ENCODE data around the gene CYP2C18.
"Not testable (repeated sequence)": the region's sequence is repeated elsewhere in the genome, so short reads cannot be mapped to it uniquely, and the experiment has no call there.

The CYP2C18 gene

DNA sequence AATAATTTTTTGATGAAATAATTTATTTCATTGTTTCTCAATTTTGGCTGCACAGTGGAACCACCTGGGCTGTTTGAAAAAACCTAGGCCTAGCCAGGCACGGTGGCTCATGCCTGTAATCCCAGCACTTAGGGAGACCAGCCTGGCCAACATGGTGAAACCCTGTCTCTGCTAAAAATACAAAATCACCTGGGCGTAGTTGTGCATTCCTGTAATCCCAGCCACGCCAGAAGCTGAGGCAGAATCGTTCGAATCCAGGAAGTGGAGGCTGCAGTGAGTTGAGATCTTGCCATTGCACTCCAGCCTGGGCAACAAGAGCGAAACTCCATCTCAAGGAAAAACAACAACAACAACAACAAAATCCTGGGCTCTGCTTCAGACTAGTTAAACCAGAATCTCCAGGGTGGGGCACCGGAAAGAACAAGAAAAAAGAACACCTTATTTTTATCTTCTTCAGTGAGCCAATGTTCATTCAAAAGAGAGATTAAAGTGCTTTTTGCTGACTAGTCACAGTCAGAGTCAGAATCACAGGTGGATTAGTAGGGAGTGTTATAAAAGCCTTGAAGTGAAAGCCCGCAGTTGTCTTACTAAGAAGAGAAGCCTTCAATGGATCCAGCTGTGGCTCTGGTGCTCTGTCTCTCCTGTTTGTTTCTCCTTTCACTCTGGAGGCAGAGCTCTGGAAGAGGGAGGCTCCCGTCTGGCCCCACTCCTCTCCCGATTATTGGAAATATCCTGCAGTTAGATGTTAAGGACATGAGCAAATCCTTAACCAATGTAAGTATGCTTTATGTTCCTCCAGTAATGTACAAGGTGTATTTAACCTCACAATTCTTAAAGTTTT lies at the start of gene CYP2C18:
Gene CYP2C18 (plus strand): TSS at position 516 of the 841 bp plus-strand sequence. CDS start 91 bp downstream, at position 607.
- no peak for DNase-seq

DNA sequence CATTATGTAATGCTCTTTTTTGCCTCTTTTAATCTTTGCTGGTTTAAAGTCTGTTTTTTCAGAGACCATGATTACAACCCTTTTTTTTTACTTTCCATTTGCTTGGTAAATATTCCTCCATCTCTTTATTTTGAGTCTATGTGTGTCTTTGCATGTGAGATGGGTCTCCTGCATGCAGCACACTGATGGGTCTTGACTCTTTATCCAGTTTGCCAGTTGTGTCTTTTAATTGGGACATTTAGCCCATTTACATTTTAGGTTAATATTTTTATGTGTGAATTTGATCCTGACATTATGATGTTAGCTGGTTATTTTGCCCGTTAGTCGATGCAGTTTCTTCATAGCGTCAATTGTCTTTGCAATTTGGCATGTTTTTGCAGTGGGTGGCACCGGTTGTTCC lies 45.4 kb upstream of the CYP2C18 start:
- not testable (repeated sequence) for DNase-seq

- DNase-seq, result no peak
These were observed 43.6 kb upstream of the CYP2C18 start for GRCh38 chr10:94639902-94640301.

DNA sequence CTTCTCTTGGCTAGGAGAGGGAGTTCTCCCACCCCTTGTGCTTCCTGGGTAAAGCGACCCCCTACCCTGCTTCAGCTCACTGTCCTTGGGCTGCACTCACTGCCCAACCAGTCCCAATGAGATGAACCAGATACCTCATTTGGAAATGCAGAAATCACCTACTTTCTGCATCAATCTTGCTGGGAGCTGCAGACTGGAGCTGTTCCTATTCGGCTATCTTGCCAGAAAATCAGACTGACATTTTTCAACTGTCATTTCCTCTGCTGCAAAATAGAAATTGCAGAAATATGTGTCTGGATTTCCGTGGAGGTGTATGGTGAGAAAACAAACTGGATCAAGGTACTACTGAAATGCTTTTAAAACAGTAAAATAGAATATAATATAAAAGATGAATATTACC lies 43.0 kb upstream of the CYP2C18 start:
- DNase-seq, result no peak

GRCh38 chr10:94641480-94641879 lies 42.0 kb upstream of the CYP2C18 start:
- no peak for DNase-seq

DNA sequence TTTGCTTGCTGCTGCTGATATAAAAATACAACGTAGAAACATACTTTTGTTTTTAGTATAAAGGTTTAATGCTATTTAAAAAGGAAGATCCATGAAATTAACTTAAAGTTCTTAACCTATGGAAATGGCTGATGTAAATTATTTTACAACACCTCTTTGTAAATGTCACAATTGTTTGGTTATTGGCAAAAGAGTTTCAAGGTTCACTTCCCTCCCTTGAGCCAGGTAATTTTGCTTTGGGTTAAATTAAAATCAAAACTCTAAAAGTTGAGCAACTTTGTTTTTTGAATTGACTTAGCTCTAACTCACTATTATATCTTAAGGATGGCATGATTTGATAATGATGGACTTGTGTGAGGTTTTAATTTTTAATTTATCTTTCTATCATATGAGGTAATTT lies 39.2 kb upstream of the CYP2C18 start:
- DNase-seq, result no peak

GRCh38 chr10:94645285-94645684 lies 38.2 kb upstream of the CYP2C18 start:
- DNase-seq, result no peak

- DNase-seq, result not testable (repeated sequence)
These were observed 28.3 kb upstream of the CYP2C18 start for GRCh38 chr10:94655201-94655600.

DNA sequence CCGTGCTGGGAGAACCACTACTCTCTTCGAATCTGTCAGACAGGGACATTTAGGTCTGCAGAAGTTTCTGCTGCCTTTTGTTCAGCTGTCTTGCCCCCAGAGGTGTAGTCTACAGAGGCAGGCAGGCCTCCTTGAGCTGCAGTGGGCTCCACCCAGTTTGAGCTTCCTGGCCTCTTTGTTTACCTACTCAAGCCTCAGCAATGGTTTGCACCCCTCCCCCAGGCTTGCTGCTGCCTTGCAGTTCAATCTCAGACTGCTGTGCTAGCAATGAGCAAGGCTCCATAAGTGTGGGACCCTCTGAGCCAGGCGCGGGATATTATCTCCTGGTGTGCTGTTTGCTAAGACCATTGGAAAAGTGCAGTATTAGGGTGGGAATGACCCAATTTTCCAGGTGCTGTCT lies 20.5 kb upstream of the CYP2C18 start:
- DNase-seq, result not testable (repeated sequence)

- DNase-seq, result no peak
These were observed 17.0 kb upstream of the CYP2C18 start for GRCh38 chr10:94666391-94667102.

DNA sequence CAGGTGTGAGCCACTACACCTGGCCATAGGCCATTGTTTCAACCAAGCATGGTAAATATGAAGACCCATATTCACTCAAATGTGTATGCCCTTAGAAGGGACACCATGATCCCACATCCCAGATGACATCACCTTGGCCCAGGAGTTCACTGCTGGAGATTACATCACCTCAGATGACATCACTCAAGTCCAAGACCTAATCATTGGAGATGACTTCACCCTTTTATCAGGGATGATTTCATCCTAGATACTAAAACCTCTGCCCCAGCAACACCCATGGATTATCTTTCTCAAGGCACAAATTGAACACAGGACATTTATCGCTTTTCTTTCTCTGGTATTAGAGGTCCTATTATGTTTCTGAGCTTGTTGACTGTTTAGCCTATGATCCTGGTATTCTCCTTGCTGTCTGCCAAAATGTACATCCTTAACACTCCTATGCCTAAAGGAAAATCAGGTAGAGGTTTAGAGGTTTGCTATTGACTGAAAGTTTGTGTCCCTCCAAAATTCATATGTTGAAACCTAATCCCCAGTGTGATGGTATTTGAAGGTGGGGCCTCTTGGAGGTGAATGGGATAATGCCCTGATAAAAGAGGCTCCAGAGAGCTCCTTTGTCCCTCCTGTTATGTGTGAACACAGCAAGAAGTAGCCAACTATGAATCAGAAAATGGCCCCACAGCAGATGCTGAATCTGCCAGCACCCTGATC lies 9.8 kb upstream of the CYP2C18 start:
- DNase-seq, result no peak

DNA sequence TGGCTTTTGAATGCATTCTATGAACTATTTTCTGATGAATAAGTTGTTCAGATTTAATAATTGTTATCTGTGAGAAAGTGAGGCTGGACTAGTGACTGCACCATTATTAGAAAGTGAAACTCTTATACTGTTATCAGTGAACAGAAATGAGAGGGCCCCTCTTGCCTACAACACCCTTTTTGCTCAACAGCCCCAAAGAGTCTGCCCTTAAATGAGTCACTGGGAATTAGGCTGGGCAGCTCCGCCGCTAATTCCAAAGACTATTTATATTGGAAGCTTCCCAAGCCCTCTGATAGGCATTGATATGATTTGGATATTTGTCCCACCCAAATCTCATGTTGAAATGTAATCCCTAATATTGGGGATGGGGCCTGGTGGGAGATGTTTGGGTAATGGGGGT lies 7.0 kb upstream of the CYP2C18 start:
- no peak for DNase-seq

- DNase-seq, result no peak
These were observed 5.8 kb upstream of the CYP2C18 start for GRCh38 chr10:94677691-94678090.

DNA sequence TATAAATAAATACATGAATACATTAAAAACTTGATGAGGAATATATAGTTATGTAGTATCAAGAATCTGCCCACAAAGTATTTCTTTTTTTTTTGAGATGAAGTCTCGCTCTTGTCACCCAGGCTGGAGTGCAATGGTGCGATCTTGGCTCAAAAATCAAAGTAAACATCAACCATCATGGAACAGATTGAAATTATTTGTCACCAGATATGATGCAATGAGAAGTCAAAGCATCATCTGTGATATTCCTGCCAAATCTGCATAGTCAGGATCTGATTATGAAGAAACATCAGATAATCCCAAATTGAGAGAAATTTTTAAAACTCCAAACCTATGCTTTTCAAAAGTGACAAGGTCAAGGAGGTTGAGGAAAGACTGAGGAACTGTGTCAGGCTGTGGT lies 5.1 kb upstream of the CYP2C18 start:
- no peak for DNase-seq

GRCh38 chr10:94680544-94680943 lies 3.0 kb upstream of the CYP2C18 start:
- DNase-seq, result no peak

DNA sequence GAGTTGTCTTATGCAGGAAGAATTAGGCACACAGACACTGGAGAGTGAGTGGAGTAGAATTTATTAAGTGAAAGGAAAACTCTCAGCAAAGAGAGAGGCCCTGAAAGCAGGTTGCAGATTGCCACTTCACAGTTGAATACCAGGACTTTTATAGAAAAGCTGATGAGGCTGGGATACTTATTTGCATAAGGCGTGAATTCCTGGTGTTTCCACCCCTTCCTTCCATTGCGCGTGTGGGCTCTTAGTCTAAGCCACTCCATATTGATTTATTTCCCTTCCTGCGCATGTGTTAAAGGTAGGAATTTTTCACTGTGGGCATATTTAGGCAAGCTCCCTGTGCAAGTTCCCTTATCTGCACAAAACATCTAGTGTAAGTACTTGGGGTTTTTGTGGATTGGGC lies 893 bp upstream of the CYP2C18 start:
- DNase-seq, result not testable (repeated sequence)

GRCh38 chr10:94687625-94688248 lies 4.2 kb downstream of the CYP2C18 start:
- no peak for DNase-seq

DNA sequence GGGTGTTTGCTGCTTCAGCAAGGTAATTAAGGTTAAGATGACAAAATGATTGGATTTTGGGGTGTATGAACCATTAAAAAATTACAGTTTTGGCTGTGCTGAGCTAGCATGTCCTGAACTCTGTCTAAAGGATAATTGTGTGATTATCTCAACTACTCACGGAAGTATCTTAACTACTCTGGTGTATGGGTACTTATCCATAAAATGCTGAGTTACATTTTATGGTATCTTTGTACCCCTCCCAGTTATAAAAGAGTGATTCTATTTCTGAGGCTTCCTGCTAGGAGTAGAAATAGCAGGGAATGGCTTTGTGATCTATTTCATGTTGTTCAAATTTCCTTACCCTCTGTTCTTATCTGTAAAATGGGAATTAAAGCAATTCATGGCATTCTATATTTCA lies 22.6 kb downstream of the CYP2C18 start:
- DNase-seq, result no peak

DNA sequence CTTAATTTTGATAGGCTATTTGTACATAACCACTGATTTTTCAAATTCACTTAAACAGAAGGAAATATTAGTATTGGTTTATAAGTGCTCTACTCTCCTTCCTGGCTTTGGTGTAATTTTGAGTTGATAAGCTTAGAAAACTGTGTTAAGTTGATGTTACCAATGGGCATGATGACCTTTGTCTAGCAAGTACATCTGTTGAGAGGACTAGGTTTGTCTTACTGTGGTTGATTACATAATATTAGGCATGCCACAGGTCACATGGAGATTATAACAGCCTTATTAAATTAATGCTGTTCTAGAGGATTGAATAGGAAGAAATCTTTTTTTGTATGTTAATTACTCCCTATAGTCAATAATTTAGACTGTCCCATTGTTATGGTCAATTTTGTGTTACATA lies 27.0 kb downstream of the CYP2C18 start:
- DNase-seq, result no peak

GRCh38 chr10:94725871-94726270 lies 42.3 kb downstream of the CYP2C18 start:
- no peak for DNase-seq

- no peak for DNase-seq
These were observed 51.7 kb downstream of the CYP2C18 start for GRCh38 chr10:94735197-94735596.

GRCh38 chr10:94738588-94738987 lies 55.1 kb downstream of the CYP2C18 start:
- no peak for DNase-seq

DNA sequence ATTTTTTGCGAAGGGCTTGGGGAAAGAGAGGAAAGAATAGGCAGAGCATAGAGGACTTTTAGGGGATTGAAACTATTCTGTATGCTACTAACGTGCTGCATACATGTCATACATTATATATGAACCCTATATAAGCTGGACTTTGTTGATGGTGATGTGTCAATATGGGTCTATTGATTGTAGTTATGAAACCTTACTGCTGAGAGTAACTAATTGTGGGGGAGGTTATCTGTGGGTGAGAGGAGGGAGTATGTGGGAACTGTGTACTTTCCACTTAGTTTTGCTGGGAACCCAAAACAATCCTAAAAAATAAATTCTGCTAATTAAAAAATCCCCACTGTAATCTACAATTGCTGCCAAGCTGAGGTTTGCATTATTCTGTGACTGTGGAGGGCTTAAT lies 63.6 kb downstream of the CYP2C18 start:
- no peak for DNase-seq

Measured in midbrain (tissue), 1 donor.